Sigmoid colon (tissue), 7 donors: ENCODE measurements around the gene XYLT1. TPM values are rescaled to one million over a fixed set of nuclear protein-coding genes. Genes with fewer than 3 reads are reported as not detected.
"Not testable (repeated sequence)": the region's sequence is repeated elsewhere in the genome, so short reads cannot be mapped to it uniquely, and the experiment has no call there.

ENCODE experiments used
- DNase-seq: peaks from one replicate; pipeline ENCODE4 v3.0.0-alpha.2; 2019
- H3K27ac ChIP-seq, 4 donors: fragments of 200-600 bp; sonication (generic); one replicate each; pipeline ENCODE4 v1.5.1; 2016 to 2019; ENCODE audit warnings: mild to moderate bottlenecking in 1 of 4
- H3K27me3 ChIP-seq, 3 donors: fragments of 200-600 bp; sonication (generic); one replicate each; pipeline ENCODE4 v1.5.1; 2019; ENCODE audit warnings: mild to moderate bottlenecking in 1 of 3
- H3K36me3 ChIP-seq, 4 donors: fragments of 200-600 bp; sonication (generic); one replicate each; pipeline ENCODE4 v1.5.1; 2016 to 2019
- H3K4me1 ChIP-seq, 4 donors: fragments of 200-600 bp; sonication (generic); one replicate each; pipeline ENCODE4 v1.5.1; 2017 to 2019
- H3K4me3 ChIP-seq, 4 donors: fragments of 200-600 bp; sonication (generic); one replicate each; pipeline ENCODE4 v1.5.1; 2017 to 2019; ENCODE audit warnings: mild to moderate bottlenecking in 2 of 4, moderate library complexity in 1 of 4
- H3K9me3 ChIP-seq, 4 donors: fragments of 200-600 bp in 3 of 4; sonication (generic) in 3 of 4; one replicate each; pipeline versions ENCODE4 v1.5.1 to v1.6.1; 2013 to 2019
- EP300 ChIP-seq, 4 donors: sonication (generic); formaldehyde crosslinking; IDR thresholded peaks; one replicate each; pipeline ENCODE4 v1.6.1; 2017; ENCODE audit warnings: antibody characterized with exemption in 4 of 4
- POLR2A ChIP-seq, 2 donors: fragments of 450-650 bp; IDR thresholded peaks; one replicate each; pipeline ENCODE4 v1.6.1; 2016; ENCODE audit warnings: antibody characterized with exemption in 2 of 2, mild to moderate bottlenecking in 2 of 2, moderate library complexity in 2 of 2
- POLR2AphosphoS5 ChIP-seq, 4 donors: sonication (generic); formaldehyde crosslinking; IDR thresholded peaks; one replicate each; pipeline ENCODE4 v1.6.1; 2017; ENCODE audit warnings: antibody characterized with exemption in 4 of 4
- WGBS, 2 donors: extraction: QIAGEN DNeasy Blood & Tissue Kit; methylation state at CpG; one replicate each; pipeline ENCODE4 v1.1.7; 2013; 5-methylcytosine and 5-hydroxymethylcytosine counted together
- intact Hi-C: fragments of 100-400 bp; cut with DNase I; formaldehyde crosslinking; loops from one replicate; pipeline ENCODE4 v1.15.1; 2023
- polyA plus RNA-seq, 3 donors: library from polyadenylated mRNA; stranded (reverse); fragments of 200-250 nt; gene quantifications; one replicate each; pipeline ENCODE4 v1.2.3, GENCODE V29; 2013
- total RNA-seq, 4 donors: library from RNA; depleted of rRNA; stranded (reverse); fragments of >200 nt; gene quantifications; one replicate each; pipeline ENCODE4 v1.1.0, GENCODE V29; 2016
- TF ChIP-seq, protein P1 (sequence below), 4 experiments: fragments of 450-650 bp in 3 of 4; fragments of 200-600 bp in 1 of 4; IDR thresholded peaks; one replicate each; pipeline ENCODE4 v1.5.1; 2016 to 2019; ENCODE audit warnings: antibody characterized with exemption in 4 of 4, mild to moderate bottlenecking in 3 of 4, moderate library complexity in 2 of 4
- donor health status: healthy with polysubstance abuse.
- donor health status: Bipolar disorder and iron deficiency.
- donor health status: healthy.

Gene XYLT1
- total and polyA plus RNA-seq, 7 donors, result 0.60 to 33.2 (median 23.0) TPM

DNA sequence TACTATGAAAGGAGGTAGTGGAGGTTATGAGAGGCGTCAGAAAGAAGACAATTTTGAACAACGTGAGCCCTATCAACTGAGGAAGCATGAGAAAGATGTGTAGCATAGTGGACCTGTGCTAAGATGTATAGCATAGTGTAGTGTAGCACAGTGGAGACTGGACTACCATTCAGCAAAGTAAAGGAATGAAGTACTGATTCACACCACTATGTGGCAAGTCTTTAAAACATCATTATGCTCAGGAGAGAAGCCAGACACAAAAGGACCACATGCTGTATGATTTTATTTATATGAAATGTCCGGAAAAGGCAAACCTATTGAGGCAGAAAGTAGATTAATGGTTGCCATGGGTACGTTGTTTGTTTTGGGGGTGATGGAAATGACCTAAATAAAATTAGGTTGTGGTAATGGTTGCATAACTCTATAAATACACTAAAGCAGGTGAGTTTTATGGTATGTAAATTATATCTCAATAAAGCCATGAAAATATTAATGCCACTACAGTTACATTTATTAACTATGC, 20.4 kb upstream of the XYLT1 start:
- no peak overlapping the region for H3K4me3 ChIP-seq
- TF ChIP-seq, protein P1, sequence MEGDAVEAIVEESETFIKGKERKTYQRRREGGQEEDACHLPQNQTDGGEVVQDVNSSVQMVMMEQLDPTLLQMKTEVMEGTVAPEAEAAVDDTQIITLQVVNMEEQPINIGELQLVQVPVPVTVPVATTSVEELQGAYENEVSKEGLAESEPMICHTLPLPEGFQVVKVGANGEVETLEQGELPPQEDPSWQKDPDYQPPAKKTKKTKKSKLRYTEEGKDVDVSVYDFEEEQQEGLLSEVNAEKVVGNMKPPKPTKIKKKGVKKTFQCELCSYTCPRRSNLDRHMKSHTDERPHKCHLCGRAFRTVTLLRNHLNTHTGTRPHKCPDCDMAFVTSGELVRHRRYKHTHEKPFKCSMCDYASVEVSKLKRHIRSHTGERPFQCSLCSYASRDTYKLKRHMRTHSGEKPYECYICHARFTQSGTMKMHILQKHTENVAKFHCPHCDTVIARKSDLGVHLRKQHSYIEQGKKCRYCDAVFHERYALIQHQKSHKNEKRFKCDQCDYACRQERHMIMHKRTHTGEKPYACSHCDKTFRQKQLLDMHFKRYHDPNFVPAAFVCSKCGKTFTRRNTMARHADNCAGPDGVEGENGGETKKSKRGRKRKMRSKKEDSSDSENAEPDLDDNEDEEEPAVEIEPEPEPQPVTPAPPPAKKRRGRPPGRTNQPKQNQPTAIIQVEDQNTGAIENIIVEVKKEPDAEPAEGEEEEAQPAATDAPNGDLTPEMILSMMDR (IDR thresholded peaks at IDR 0.05), result no peak
- TF ChIP-seq EP300 (IDR thresholded peaks at IDR 0.05), result no peak
- TF ChIP-seq POLR2AphosphoS5 (IDR thresholded peaks at IDR 0.05), result no peak
- TF ChIP-seq POLR2A (IDR thresholded peaks at IDR 0.05), result no peak
- WGBS, 2 donors, result 71 to 83% methylated on average over 4 of the region's 4 CpGs
- DNase-seq, result no peak
- no peaks in the 10 kb centered on the region for H3K9me3 ChIP-seq
- no peaks in the 10 kb centered on the region for H3K4me1 ChIP-seq
- H3K27ac ChIP-seq, result no peak overlapping the region
- H3K27me3 ChIP-seq, result no peaks in the 10 kb centered on the region
- intact Hi-C loops, result no loop called here
- no peaks in the 10 kb centered on the region for H3K36me3 ChIP-seq

DNA sequence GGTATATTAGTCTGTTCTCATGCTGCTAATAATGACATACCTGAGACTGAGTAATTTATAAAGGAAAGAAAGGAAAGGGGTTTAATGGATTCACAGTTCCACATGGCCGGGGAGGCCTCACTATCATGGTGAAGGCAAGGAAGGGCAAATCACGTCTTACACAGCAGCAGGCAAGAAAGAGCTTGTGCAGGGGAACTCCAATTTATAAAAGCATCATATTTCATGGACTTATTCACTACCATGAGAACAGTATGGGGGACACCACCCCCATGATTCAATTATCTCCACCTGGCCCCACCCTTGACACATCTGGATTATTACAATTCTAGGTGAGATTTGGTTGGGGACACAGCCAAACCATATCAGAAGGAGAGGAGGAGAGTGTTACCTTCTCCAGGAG, 17.7 kb upstream of the XYLT1 start:
- DNase-seq, result no peak
- no peak for TF ChIP-seq POLR2A (IDR thresholded peaks at IDR 0.05)
- TF ChIP-seq, protein P1 (IDR thresholded peaks at IDR 0.05), result no peak
- Histone ChIP-seq H3K27ac (no peak overlapping the region), H3K27me3 (no peaks in the 10 kb centered on the region), H3K4me1 (no peaks in the 10 kb centered on the region), H3K36me3 (no peaks in the 10 kb centered on the region), H3K9me3 (no peaks in the 10 kb centered on the region), H3K4me3 (no peak overlapping the region)
- WGBS, 2 donors, result 90 to 94% methylated on average over 2 of the region's 2 CpGs
- intact Hi-C loops, result no loop called here

DNA sequence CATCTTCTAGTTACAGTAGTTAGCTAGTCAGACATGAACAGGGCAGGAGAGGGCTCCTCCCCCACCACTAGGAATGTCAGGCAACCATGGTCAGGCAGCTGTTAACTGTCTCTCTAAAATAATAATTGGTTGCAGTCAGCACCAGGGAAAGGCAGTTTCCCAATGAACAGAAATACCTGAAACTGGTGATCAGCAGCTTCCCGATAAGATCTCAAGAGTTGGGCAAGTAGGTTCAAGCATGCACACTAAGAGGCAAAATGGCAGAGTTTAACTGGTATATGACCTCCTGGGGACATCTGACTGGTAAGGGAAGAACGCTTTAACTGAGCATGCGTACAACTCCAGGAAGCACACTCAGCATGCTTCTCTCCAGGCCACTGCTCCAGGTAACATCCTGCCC, 12.6 kb upstream of the XYLT1 start:
- Histone ChIP-seq H3K4me1 (no peaks in the 10 kb centered on the region), H3K4me3 (no peak overlapping the region), H3K27me3 (no peaks in the 10 kb centered on the region), H3K9me3 (no peaks in the 10 kb centered on the region), H3K36me3 (no peaks in the 10 kb centered on the region), H3K27ac (no peak overlapping the region)
- DNase-seq, result no peak
- TF ChIP-seq, protein P1 (IDR thresholded peaks at IDR 0.05), result no peak
- TF ChIP-seq POLR2AphosphoS5 (IDR thresholded peaks at IDR 0.05) (no peak), POLR2A (IDR thresholded peaks at IDR 0.05) (no peak), EP300 (IDR thresholded peaks at IDR 0.05) (no peak)
- 92 to 96% methylated on average over 3 of the region's 3 CpGs for WGBS, 2 donors
- intact Hi-C loops, result no loop called here

DNA sequence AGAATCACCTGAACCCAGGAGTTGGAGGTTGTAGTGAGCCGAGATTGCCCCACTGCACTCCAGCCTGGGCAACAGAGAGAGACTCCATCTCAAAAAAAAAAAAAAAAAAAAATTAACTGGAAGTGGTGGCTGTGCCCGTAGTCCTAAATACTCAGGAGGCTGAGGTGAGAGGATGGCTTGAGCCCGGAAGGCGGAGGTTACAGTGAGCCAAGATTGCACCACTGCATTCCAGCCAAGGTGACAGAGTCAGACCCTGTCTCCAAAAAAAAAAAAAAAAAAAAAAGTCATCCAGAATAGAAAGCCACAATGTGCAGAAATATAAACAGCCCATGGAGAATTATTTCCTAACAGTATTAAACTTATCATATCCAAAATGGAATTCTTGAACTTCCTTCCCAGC, 11.6 kb upstream of the XYLT1 start:
- 94 to 95% methylated on average over 4 of the region's 4 CpGs for WGBS, 2 donors
- DNase-seq, H3K27ac ChIP-seq, H3K4me1 ChIP-seq, intact Hi-C loops, H3K27me3 ChIP-seq, H3K9me3 ChIP-seq, H3K36me3 ChIP-seq, H3K4me3 ChIP-seq: not testable (repeated sequence)

DNA sequence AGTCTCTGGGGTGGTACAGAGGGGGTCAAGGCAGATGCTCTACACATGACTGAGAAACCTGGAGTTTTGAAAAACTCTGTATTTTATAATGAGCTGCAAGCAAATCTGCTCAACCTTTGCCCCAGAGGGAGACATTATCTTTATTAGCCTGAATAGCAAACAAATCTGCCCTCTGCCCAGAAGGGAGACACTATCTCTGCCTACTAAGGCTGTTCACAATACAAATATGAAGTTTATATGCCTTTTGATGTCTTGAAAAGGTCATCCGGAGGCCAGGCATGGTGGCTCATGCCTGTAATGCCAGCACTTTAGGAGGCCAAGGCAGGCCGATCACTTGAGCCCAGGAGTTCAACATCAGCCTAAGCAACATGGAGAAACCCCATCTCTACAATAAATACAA, 11.0 kb upstream of the XYLT1 start:
- Histone ChIP-seq H3K27ac (no peak overlapping the region), H3K4me1 (peaks cover 0 to 3% (median under 1%) of the 10 kb centered on the region in 4 donors), H3K4me3 (no peak overlapping the region), H3K27me3 (no peaks in the 10 kb centered on the region), H3K36me3 (no peaks in the 10 kb centered on the region), H3K9me3 (no peaks in the 10 kb centered on the region)
- 14 to 67% methylated on average over 2 of the region's 2 CpGs for WGBS, 2 donors
- TF ChIP-seq POLR2AphosphoS5 (IDR thresholded peaks at IDR 0.05) (no peak), EP300 (IDR thresholded peaks at IDR 0.05) (no peak), POLR2A (IDR thresholded peaks at IDR 0.05) (no peak)
- TF ChIP-seq, protein P1 (IDR thresholded peaks at IDR 0.05), result no peak
- DNase-seq, result no peak
- intact Hi-C loops, result no loop called here

DNA sequence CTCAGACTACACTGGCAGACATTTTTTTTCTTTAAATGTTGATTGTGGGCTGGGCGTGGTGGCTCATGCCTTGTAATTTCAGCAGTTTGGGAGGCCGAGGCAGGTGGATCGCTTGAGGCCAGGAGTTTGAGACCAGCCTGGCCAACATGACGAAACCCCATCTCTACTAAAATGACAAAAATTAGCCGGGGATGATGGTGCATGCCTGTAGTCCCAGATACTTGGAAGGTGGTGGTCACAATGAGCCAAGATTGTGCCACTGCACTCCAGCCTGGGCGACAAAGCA, 6.4 kb upstream of the XYLT1 start:
- H3K36me3 ChIP-seq, H3K9me3 ChIP-seq, DNase-seq, H3K27ac ChIP-seq, H3K4me3 ChIP-seq, H3K4me1 ChIP-seq, intact Hi-C loops, H3K27me3 ChIP-seq: not testable (repeated sequence)
- WGBS, 2 donors, result 69 to 92% methylated on average over 6 of the region's 6 CpGs
